Measurements from ENCODE around the gene IRX4.

GRCh38 chr5:1883120-1883924 is 597 bp upstream of the IRX4 start:
- TF ChIP-seq YY1 (IDR thresholded peaks at IDR 0.05) (no peak), TAF1 (conservative IDR thresholded peaks at IDR 0.05) (no peak), CTCF (IDR thresholded peaks at IDR 0.05; ENCODE audit: low read depth, low read length, missing input control) (no peak), RXRA (IDR thresholded peaks at IDR 0.05) (no peak), HNF4G (IDR thresholded peaks at IDR 0.05) (no peak), REST (IDR thresholded peaks at IDR 0.05) (no peak), ZBTB33 (IDR thresholded peaks at IDR 0.05) (no peak), JUND (IDR thresholded peaks at IDR 0.05) (no peak), RAD21 (IDR thresholded peaks at IDR 0.05) (no peak), FOXA1 (IDR thresholded peaks at IDR 0.05) (no peak), FOXA2 (IDR thresholded peaks at IDR 0.05) (no peak), EGR1 (IDR thresholded peaks at IDR 0.05; ENCODE audit: low read depth in 2 of 2) (no peak), MAX (IDR thresholded peaks at IDR 0.05) (no peak)
